Measurements from ENCODE around the gene CNOT8.
A peak's percentile ranks its signal among the peaks of the same experiment; 100 is the strongest.

The CNOT8 gene

DNA sequence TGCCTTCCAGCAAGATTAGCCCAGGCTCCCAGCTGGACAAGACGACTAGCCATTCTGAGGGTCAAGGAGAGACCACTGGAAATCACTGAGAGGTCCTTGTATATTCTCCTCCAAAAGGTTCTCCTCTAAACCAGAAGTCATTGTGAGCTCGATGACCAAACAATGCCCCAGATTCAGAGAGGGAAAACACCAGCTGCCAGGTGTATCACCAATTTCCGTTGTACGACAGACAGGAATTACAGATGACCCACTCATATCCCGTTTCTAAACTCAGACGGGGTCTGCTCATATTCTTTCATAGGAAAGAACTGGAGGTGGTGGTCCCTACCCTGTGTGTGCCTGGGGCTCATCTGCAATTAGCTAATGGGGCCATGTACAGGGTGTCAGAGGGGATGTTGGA, 22.2 kb upstream of the CNOT8 start:
- DNase-seq = peak; percentile 18

DNA sequence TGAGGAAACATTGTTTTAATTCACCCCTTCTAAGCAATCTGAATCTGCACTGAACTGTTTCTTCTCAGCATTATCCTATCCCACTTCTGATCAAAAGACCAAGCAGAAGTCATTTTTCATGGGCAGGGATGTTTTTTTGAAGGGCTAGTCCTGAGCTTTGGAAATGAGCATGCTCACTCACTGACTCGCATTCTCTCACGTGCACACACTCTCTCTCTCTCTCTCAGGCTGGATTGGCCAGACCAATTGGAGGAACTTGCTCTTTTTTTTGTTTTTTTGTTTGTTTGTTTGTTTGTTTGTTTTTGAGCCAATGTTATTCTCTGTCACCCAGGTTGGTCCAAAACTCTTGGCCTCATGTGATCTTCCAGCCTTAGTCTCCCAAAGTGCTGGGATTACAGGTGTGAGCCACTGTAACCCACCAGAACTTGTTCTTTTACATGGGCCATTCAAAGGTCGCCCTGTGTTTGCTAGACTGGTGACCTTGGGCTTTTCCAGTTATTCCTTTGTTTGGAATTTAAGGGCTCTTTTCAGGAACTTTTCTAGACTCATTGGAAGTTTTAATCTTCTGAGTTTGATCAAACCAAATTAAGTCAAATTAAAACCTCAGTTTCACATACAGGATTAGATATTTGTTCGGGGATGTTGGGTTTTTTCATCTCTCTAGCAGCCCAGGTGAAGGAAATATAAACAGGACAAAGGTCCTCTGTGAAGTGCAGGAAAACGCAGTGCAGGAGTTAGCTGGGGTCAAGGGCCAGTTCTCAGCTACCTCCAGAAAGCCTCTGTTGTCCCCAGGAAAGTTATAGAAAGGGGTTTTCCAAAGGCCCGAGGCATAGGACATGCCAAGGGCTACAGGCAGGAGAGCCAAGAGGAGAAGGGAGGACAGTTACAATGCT, 21.2 kb upstream of the CNOT8 start:
- DNase-seq = peak; percentile 23

DNA sequence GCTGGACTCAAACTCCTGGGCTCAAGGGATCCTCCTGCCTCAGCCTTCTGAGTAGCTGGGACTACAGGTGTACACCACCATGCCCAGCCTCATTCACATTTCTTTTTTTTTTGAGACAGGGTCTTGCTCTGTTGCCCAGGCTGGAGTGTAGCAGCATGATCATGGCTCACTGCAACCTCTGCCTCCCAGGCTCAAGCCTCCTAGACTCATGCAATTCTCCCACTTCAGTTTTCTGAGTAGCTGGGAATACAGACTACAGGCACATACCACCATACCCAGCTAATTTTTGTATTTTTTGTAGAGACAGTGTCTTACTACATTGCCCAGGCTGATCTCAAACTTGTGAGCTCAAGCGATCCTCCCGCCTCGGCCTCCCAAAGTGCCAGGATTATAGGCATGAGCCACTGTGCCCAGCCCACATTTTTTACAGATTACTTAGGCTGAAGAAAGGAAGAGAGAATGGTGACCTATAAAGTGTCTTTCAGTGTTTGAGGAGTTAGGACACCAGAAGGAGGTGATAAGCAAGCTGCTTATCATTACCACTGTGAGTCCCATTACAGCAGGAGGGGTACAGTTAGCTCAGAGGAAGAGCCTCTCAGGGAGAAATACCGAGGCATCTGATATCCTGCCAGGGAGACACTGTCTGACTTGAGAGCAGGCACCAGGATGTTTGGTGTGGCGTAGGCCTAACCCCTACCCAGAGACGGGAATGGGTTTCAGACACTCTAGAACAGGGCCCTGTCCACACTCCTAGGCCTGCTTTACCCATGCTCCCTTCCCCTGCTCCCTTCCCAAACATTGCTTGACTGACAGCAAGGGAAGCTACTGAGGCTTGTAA, 17.8 kb upstream of the CNOT8 start:
- DNase-seq = no peak

DNA sequence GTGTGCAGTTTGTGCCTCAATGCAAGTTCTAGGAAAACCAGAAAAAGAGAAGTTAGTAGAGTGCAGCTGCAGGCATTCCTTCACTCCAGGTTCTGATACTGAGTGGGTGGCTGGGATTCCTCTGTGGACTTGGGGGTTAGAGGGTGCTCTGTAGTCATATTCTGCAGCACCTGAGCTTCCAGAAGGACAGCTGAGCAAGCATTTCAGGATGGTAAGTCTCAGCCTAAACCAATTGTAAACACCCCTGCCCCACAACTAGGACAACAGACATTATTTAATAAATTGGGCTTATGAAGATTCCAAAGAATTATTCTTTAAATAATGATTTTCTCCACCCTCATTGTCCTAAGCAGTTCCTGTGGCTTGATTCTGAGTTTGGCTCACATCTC, 17.2 kb upstream of the CNOT8 start:
- no peak for DNase-seq

DNA sequence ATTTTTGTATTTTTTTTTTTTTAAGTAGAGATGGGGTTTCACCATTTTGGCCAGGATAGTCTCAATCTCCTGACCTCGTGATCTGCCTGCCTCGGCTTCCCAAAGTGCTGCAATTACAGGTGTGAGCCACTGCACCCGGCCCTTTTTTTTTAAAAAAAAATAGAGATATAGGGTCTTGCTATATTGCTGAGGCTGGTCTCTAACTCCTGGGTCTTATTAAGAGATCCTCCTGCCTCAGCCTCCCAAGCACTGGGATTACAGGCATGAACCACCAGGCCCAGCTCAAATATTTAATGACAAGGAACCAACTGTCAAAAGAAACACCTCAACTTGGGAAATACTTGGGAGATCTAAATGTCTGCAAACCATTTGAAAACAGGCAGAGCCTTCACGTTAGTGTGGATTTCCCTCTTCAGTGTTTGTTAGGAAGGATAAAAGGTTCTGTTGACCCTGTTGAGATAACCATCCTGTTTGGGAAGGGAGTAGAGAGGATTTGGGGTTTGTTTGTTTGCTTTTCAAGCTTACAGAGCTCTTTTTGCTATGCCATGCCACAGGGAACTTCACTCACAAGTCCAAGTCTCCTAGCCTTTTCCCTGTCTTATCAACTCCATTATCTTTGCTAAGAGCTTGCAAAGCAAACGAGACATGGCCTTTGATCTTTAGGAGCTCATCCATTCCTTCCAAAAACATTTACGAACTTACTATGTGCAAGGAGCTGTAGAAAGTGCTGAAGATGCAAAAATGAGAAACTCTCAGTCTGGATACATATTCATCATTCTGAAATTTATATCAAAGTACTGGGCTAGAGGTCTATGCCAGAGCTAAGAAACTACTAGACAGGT, 15.5 kb upstream of the CNOT8 start:
- no peak for DNase-seq

DNA sequence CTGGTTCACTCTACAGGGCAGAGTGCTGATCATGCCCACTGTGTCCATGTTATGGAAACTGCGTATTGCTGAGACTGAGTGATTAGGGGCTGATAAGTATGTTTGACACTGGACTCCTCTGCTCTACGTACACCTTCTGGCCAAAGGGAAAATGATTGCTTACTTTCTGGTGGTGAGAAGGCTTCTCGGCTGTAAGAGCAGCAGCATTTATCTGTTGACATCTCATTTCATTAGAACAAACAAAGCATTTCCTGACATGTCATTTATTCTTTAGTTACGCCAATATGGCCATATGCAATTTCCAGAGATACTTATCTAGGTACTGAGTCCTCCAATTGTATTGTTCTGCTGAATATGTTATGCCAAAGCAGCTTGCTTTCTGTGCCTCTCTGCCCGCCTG, 13.6 kb upstream of the CNOT8 start:
- DNase-seq = peak; percentile 35

DNA sequence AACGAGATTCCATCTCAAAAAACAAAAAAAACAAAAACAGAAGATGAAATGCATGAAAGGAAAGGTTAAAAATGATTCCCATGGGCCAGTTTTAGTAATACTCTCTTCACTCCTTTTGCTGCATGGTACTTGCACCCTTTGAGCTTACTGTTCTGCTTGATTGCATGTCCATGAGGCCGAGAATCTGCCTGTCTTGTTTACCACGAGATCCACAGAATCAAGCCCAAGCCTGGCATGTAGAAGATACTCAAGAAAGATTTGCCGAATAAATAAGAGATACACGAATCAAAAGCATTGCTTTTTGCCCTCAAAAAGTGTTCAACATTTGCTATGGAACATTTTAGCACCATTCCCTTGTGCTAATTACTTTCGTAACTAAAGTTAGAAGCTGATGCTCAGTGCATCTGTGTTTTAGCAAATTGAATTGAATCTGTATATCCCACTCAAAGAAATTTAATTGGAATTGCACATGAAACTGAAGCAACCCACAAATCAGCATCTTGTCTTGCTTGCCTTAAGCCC, 9.1 kb upstream of the CNOT8 start:
- DNase-seq = no peak

DNA sequence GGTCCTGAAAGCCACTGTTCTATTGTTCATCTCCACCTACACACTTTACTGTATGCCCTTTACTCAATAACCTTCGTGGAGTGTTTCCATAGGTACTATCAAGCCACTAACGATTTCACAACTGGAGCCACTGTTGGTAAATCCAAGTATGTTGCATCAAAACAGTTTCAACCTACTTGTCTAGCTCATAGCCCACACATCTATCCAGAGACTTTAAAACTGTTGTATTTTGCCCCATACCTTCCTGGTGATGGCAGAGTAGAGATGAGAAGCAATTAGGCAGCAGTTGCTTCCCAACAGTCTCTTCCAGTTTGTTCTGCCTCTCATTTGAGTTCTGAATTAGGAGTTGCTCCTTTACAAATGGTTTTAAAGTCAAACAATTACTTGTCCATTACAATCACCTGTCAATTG, 8.6 kb upstream of the CNOT8 start:
- DNase-seq = no peak

DNA sequence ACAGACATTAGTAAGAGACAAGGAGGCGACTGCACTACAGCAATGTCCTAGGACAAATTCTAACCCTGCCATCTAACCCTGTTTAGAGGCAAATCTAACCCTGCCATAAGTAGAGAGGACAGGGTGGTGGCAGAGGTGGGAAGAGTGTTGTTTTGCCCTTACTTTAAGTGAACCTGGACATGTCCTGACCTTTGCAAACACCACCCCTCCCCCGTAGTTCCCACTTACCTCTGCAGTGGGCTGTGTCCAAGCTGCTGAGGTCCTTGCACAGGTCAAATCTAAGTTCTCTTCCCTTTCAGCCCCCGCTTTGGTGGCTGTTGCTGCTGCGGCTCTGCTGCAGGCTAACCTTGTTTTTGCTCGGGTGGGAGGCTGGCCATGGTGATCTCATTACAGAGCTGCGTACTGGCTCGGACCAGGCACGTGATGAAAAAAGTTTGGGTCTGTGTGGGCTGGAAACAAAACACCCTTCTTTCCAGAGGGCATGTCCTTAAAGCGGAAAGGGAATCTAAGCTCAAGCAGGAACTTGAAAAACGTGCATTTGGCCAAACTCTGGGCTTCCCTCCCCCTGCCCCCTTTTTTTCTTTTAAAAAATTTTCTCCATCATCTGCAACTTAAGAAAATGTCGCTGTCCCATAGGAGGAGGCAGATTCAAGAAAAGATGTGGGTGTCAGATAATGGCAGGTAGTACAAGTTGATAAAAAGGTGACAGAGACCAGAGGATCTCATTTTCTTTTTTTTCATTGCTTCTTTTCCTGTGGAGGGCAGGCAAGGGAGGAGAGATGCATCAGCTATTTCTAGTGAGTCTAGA, 8.0 kb upstream of the CNOT8 start, which contains the start of gene FAXDC2:
Gene FAXDC2 (minus strand): TSS at position 349 of the 808 bp plus-strand sequence. CDS start 12,425 bp downstream, outside the sequence.
- no peak for DNase-seq

DNA sequence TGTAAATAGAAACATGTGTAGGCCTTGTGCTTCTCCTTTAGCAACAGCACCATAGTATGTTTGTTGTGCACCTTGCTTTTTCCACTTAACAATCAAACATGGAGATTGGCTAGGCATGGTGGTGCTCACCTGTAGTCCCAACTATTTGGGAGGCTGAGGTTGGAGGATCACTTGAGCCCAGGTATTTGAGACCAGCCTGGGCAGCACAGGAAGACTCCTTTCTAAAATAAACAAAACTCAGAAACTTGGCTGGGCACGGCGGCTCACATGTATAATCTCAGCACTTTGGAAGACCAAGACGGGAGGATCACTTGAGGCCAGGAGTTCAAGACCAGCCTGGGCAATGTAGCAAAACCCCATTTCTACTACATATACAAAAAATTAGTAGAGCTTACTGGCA, 7.1 kb upstream of the CNOT8 start:
- DNase-seq = no peak

DNA sequence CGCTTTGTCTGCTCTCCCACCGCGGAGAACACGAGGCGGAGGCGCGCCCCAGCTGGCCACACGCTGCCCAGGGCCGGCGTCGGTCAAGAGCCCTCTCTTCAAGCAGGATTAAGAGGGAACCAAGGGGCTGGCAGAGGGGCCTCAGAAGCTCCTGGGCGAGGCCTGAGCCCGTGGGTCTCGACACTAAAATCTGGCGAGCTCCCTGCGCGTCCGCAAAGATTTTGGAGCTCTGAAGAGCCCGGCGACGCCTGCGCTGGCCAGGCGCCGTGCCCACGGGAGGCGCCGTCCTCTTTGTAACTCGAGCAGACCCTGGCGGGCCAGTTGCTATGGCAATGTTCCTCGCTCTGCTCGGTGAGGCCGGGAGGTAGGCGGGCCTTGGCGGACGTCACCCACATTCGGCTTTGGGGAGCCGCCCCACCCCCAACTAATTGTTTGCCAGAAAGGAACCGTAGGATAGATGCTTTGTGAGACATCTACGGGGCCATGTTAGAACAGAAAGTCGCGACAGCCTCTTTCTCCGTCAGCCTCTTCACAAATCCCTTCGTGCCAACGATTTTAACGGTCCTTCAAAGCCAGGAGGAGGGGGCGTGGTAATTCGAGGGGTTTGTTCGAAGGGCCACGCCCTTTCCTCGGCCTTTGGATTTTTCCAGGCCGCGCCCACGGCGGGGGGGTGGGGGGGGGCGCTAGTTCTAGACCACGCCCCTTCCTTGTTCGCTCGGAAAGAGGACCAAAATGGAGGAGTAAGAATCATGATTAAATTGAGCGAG, 714 bp upstream of the CNOT8 start:
- DNase-seq = peak; percentile 99

DNA sequence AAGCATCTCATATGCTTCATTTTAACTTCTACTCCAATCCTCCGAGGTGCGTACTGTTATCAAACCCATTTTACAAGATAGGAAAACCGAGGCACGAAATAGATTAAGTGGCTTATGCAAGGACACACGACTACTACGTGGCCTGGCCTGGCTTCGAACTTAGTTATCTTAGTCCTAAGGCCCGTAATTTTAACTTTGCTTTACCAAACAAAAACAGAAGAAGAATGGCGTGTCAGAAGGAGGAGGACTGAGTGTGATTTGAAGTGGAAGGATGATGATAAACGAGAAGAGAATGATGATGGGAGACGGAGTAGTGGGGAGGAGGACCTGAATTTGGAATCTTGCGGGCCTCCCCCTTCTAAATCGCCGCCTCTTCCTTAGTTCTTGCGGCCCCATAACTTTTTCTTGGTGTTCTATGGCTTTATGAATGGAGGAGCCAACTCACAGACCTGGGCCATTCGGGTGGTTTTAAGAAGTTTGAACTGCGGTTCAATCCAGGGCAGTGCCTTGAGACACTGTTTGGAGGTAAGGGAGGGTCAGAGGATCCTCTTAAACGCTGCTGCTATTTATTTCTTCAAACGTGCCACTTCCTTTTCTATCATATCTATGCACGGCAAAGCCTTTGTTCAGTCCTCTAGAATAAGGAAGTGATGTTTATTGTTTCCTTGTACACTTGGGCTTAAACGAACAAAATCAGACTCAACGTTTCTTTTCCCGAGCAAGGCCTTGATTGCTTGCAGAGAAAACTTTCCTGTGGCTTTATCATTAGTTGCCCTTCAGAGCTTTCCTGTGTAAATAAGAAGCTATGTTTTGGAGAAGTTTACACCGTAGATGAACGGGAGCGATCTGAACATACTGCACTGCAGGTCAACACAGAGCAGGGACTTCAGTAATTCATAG, 795 bp downstream of the CNOT8 start:
- DNase-seq = peak; percentile 62

DNA sequence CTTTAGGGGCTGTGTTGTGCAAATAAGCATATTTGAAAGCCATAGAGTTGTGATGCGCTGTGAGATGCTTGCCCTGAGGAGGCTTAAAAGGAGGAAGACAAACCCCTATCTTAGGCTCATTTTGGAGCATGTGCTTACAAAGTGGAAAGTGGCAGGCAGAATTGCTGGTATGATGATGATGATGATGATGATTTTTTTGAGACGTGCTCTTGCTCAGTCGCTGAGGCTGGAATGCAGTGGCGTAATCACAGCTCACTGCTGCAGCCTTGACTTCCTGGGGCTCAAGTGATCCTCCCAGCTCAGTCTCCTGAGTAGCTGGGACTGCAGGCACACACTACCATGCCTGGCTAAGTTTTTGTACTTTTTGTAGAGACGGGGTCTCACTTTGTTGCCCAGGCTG, 1.7 kb downstream of the CNOT8 start:
- DNase-seq = no peak

DNA sequence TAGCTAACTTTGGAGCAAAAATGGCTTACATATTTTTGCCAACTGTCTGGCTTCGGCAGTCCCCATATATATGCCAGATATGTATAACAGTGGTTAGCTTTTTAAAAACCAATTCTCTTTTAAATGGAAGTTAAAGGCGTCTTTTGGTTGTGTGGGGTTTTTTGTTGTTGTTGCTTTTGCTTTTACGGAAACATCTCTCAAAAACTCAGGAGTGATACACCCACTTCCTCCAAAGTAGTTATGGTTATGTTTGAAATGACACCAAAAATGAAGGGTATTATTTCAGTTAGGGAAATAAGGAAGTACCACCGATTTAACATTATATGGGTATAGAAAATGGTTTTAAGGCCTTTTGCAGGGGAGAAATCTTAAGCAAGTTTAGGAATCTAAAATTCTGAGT, 2.3 kb downstream of the CNOT8 start:
- DNase-seq = no peak

DNA sequence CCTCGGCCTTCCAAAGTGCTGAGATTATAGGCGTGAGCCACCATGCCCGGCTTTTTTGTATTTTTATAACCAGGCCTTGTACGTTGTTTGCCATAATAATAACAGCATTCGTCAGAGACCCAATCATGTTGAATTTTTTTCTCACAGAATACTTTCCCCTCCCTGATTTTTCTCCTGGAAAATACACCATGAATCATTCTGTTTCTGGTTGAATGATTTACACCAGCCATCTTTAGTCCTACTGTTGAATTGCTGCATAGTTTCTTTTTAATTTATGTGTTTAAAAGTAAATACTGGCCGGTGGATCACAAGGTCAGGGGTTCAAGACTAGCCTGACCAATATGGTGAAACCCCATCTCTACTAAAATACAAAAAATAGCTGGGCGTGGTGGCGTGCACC, 3.5 kb downstream of the CNOT8 start:
- DNase-seq = no peak

DNA sequence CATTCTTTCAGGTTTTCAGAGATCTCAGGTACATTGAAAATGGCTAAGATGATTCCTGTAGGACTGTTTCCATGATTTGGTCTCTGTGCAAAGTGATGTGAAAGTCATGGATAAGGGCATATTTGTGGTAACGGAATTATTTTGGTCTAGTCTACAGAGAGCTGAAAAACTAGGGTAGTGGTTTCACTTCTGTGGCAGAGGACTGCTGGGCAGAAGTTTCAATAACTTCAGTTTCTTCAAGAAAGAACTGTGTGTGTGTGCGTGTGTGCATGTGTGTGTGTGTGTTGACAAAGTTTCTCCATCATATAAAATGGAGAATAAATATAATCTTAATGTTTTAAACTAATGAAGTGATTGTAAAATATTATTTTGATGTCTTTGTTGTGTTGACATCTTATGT, 4.3 kb downstream of the CNOT8 start:
- no peak for DNase-seq

DNA sequence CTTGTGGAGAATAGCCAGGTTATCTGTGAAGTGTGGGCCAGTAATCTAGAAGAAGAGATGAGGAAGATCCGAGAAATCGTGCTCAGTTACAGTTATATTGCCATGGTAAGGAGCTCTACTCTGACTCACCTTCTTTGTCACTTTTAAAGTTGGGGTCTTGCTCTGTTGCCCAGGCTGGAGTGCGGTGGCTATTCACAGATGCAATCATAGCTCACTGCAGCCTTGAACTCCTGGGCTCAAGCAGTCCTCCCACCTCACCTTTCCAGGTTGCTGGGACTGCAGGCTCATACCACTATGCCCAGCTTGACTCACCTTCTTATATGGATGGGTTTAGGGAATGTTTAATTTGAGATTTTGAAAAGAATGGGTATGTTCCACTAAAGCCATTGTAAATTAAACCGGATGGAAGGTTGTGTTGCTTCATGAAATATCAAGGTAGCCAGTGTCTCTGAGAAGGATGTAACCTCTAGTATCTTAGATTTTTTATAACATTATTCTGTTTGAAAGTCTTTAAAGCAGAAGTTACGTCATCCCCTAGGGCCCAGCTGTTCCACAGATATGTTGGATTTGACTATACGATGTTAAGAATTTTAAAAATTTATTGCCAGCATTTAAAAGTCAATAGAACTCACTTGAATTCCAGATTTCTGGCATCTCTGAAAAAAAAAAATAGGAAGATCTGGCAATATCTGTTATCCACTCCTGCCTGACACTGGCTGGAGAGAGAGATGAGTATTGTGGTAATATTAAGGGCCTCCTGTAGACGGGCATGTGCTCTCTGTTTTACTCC, 5.1 kb downstream of the CNOT8 start:
- DNase-seq = no peak

DNA sequence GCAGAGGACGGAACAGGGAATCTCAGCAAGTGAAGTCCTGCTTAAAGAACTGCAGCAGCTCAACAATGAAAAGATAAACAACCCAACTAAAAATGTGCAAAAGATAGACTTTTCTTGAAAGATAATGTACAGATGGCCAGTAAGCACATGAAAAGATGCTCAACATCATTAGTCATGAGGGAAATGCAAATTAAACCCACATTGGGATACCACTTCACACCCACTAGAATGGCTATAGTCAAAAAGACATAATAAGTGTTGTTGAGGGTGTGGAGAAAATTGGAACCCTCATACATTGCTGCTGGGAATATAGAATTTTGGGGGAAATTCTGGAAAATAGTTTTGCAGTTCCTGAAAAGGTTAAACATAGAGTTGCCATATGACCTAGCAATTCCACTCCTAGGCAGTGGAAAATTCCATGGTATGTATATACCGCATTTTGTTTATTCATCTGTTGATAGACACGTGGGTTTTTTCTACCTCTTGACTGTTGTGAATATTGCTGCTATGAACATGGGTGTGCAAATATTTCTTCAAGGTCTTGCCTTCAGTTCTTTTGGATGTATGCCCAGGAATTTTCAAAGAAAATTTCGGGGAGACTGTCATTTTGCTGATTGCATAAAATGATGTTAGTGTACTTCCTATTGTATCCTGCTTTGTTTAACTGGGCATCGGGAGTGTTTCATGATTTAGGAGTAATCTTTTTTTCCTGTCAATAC, 7.2 kb downstream of the CNOT8 start:
- DNase-seq = no peak

All from DMS53 (cell line).